ENCODE measurements around the gene MKS1. TPM values are rescaled to one million over a fixed set of nuclear protein-coding genes. Genes with fewer than 3 reads are reported as not detected.

Gene MKS1
- total RNA-seq, 4 donors from 2014 or later: 8.5 to 51.9 (median 18.3) TPM

DNA sequence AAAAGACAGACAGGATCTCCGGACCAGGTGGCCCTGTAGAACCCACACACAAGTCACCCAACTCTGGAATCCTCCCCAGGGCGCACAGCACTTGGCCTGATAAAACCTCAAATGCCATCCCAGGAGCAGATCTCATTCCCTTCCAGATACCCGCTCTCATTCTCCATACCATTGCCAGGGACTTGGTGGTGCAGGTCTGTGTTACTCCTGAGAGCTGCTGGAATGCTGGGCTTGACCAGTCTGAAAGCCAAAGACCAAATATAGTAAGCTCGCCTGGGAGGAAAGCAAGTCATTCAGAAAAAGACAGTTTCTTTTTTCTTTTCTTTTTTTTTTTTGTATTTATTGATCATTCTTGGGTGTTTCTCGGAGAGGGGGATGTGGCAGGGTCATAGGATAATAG, 10.7 kb downstream of the MKS1 start:
- no peak overlapping the region for H3K4me3 ChIP-seq
- peaks cover 0 to 18% (median 7%) of the 10 kb centered on the region in 4 donors for H3K36me3 ChIP-seq
- no peaks in the 10 kb centered on the region for H3K4me1 ChIP-seq
- H3K9me3 ChIP-seq: no peaks in the 10 kb centered on the region
- in situ Hi-C loops (cut with MboI; ENCODE audit: low pct_ligation_motif_present in 1 of 4, low pct_unique_long_range_greater_than_20kb in 1 of 4, low sequenced_read_pairs in 3 of 4) (no loop called here), intact Hi-C loops (cut with DNase I; ENCODE audit: low total_unique reads) (no loop called here)
- TF ChIP-seq POLR2AphosphoS5 (IDR thresholded peaks at IDR 0.05) (no peak), EP300 (IDR thresholded peaks at IDR 0.05; ENCODE audit: low read depth) (no peak), POLR2A (IDR thresholded peaks at IDR 0.05) (no peak)
- TF ChIP-seq, protein P1, sequence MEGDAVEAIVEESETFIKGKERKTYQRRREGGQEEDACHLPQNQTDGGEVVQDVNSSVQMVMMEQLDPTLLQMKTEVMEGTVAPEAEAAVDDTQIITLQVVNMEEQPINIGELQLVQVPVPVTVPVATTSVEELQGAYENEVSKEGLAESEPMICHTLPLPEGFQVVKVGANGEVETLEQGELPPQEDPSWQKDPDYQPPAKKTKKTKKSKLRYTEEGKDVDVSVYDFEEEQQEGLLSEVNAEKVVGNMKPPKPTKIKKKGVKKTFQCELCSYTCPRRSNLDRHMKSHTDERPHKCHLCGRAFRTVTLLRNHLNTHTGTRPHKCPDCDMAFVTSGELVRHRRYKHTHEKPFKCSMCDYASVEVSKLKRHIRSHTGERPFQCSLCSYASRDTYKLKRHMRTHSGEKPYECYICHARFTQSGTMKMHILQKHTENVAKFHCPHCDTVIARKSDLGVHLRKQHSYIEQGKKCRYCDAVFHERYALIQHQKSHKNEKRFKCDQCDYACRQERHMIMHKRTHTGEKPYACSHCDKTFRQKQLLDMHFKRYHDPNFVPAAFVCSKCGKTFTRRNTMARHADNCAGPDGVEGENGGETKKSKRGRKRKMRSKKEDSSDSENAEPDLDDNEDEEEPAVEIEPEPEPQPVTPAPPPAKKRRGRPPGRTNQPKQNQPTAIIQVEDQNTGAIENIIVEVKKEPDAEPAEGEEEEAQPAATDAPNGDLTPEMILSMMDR (IDR thresholded peaks at IDR 0.05): no peak
- 95% methylated on average over 5 of the region's 5 CpGs; no CpG with 5 or more reads in 1 of the 2 donors for WGBS, 2 donors (ENCODE audit: low coverage in 1 of 2)
- no peak overlapping the region for H3K27ac ChIP-seq
- no peak for DNase-seq
- H3K27me3 ChIP-seq: no peaks in the 10 kb centered on the region

GRCh38 chr17:58207451-58207850, 11.6 kb downstream of the MKS1 start:
- in situ Hi-C loops (cut with MboI; ENCODE audit: low pct_ligation_motif_present in 1 of 4, low pct_unique_long_range_greater_than_20kb in 1 of 4, low sequenced_read_pairs in 3 of 4): no loop called here
- Histone ChIP-seq H3K36me3 (peaks cover 0 to 16% (median 4%) of the 10 kb centered on the region in 4 donors), H3K27ac (no peak overlapping the region), H3K9me3 (no peaks in the 10 kb centered on the region), H3K4me1 (no peaks in the 10 kb centered on the region), H3K4me3 (no peak overlapping the region), H3K27me3 (no peaks in the 10 kb centered on the region)
- intact Hi-C loops (cut with DNase I; ENCODE audit: low total_unique reads): no loop called here
- TF ChIP-seq, protein P1 (IDR thresholded peaks at IDR 0.05): no peak
- TF ChIP-seq POLR2AphosphoS5 (IDR thresholded peaks at IDR 0.05): no peak
- 93 to 100% methylated on average over 1 to 3 of the region's 3 CpGs for WGBS, 2 donors (ENCODE audit: low coverage in 1 of 2)
- no peak for DNase-seq

DNA sequence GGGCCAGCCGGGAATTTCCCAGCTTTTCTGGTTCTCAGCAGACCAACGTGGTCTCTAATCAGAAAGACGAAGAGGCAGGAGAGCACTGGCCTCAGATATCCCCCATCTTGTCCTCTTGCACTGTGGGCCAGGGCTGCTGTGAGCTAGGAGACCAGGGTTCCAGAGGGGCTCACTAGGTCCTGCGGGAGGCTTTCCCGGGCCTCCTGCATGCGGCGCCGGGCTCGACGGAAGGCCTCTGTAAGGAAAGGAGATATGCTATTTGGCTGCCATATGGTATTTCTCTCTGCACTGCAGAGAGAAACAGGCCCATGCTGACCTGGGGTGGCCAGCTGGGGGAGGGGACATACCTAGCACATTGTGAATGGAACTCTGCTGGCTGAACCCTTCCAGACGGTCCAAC, 13.1 kb downstream of the MKS1 start:
- H3K27me3 ChIP-seq: no peaks in the 10 kb centered on the region
- DNase-seq: no peak
- intact Hi-C loops (cut with DNase I; ENCODE audit: low total_unique reads) (no loop called here), in situ Hi-C loops (cut with MboI; ENCODE audit: low pct_ligation_motif_present in 1 of 4, low pct_unique_long_range_greater_than_20kb in 1 of 4, low sequenced_read_pairs in 3 of 4) (no loop called here)
- TF ChIP-seq POLR2A (IDR thresholded peaks at IDR 0.05) (no peak), EP300 (IDR thresholded peaks at IDR 0.05; ENCODE audit: low read depth) (no peak)
- no peak overlapping the region for H3K27ac ChIP-seq
- H3K9me3 ChIP-seq: no peaks in the 10 kb centered on the region
- H3K36me3 ChIP-seq: peaks cover 0 to 9% (median 1%) of the 10 kb centered on the region in 4 donors
- H3K4me3 ChIP-seq: no peak overlapping the region
- H3K4me1 ChIP-seq: no peaks in the 10 kb centered on the region
- 95% methylated on average over 10 of the region's 11 CpGs; no CpG with 5 or more reads in 1 of the 2 donors for WGBS, 2 donors (ENCODE audit: low coverage in 1 of 2)

- Histone ChIP-seq H3K4me1 (no peaks in the 10 kb centered on the region), H3K36me3 (peaks cover 0 to 5% (median 0%) of the 10 kb centered on the region in 4 donors), H3K4me3 (no peak overlapping the region), H3K27me3 (no peaks in the 10 kb centered on the region), H3K9me3 (no peaks in the 10 kb centered on the region), H3K27ac (no peak overlapping the region)
- 80 to 87% methylated on average over 3 to 5 of the region's 5 CpGs for WGBS, 2 donors (ENCODE audit: low coverage in 1 of 2)
- DNase-seq: no peak
- in situ Hi-C loops (cut with MboI; ENCODE audit: low pct_ligation_motif_present in 1 of 4, low pct_unique_long_range_greater_than_20kb in 1 of 4, low sequenced_read_pairs in 3 of 4) (no loop called here), intact Hi-C loops (cut with DNase I; ENCODE audit: low total_unique reads) (no loop called here)
- no peak for TF ChIP-seq EP300 (IDR thresholded peaks at IDR 0.05; ENCODE audit: low read depth)
- TF ChIP-seq POLR2A (IDR thresholded peaks at IDR 0.05): no peak
- TF ChIP-seq, protein P1 (IDR thresholded peaks at IDR 0.05): no peak
- no peak for TF ChIP-seq POLR2AphosphoS5 (IDR thresholded peaks at IDR 0.05)
Observed at GRCh38 chr17:58204796-58205195, 14.3 kb downstream of the MKS1 start.

GRCh38 chr17:58202859-58203258, 16.2 kb downstream of the MKS1 start:
- Histone ChIP-seq H3K4me1 (no peaks in the 10 kb centered on the region), H3K4me3 (no peak overlapping the region), H3K27ac (no peak overlapping the region), H3K9me3 (no peaks in the 10 kb centered on the region), H3K36me3 (no peaks in the 10 kb centered on the region), H3K27me3 (peaks cover 11% of the 10 kb centered on the region)
- intact Hi-C loops (cut with DNase I; ENCODE audit: low total_unique reads) (no loop called here), in situ Hi-C loops (cut with MboI; ENCODE audit: low pct_ligation_motif_present in 1 of 4, low pct_unique_long_range_greater_than_20kb in 1 of 4, low sequenced_read_pairs in 3 of 4) (no loop called here)
- TF ChIP-seq, protein P1 (IDR thresholded peaks at IDR 0.05): no peak
- TF ChIP-seq POLR2AphosphoS5 (IDR thresholded peaks at IDR 0.05) (no peak), POLR2A (IDR thresholded peaks at IDR 0.05) (no peak), EP300 (IDR thresholded peaks at IDR 0.05; ENCODE audit: low read depth) (no peak)
- DNase-seq: no peak
- 85% methylated on average over 7 of the region's 7 CpGs; no CpG with 5 or more reads in 1 of the 2 donors for WGBS, 2 donors (ENCODE audit: low coverage in 1 of 2)
